H1 (cell line): ENCODE data around the gene CDC45. TPM values are rescaled to one million over a fixed set of nuclear protein-coding genes. Genes with fewer than 3 reads are reported as not detected.
"Not testable (repeated sequence)": the region's sequence is repeated elsewhere in the genome, so short reads cannot be mapped to it uniquely, and the experiment has no call there.

Experiments used
- CTCF ChIA-PET: fragments of 300-600 bp; sonication (Branson Sonifier 250); formaldehyde crosslinking; loops from one replicate; lab custom pipeline; 2021; ENCODE audit not compliant: partially characterized antibody; lab: Charles Lee
- POLR2A ChIA-PET: fragments of 300-600 bp; sonication (Branson Sonifier 250); formaldehyde crosslinking; loops from one replicate; lab custom pipeline; 2021; ENCODE audit warnings: inconsistent platforms; ENCODE audit not compliant: partially characterized antibody; lab: Charles Lee
- DNase-seq, 2 experiments: peaks; one replicate each; pipeline versions ENCODE4 v3.0.0 to v3.0.0-alpha.2; 2010 to 2022; ENCODE audit warnings: low spot score in 2 of 2, low read depth in 1 of 2, mixed read lengths in 1 of 2
- FAIRE-seq: peaks from 2 replicates; lab custom pipeline; 2011; peaks lifted over from hg19 to GRCh38; lab: Jason Lieb, UNC
- H2AFZ ChIP-seq: 2 replicates; pipeline ENCODE4 v1.8.1; 2012; ENCODE audit warnings: low read length, inconsistent platforms
- H2AK5ac ChIP-seq: 2 replicates; pipeline ENCODE4 v1.6.1; 2013; ENCODE audit warnings: low read depth, low read length
- H2BK120ac ChIP-seq: replicated peaks from 2 replicates; pipeline ENCODE3; 2013; ENCODE audit warnings: low read depth, low read length, inconsistent platforms
- H2BK12ac ChIP-seq: 2 replicates; pipeline ENCODE4 v1.6.1; 2013; ENCODE audit warnings: low read depth, low read length
- H2BK15ac ChIP-seq: 2 replicates; pipeline ENCODE4 v1.6.1; 2013; ENCODE audit warnings: low read length
- H2BK20ac ChIP-seq: 2 replicates; pipeline ENCODE4 v1.6.1; 2013; ENCODE audit warnings: low read length
- H2BK5ac ChIP-seq: 2 replicates; pipeline ENCODE4 v1.6.1; 2013; ENCODE audit warnings: low read depth, low read length
- H3K14ac ChIP-seq: 2 replicates; pipeline ENCODE4 v1.6.1; 2013; ENCODE audit warnings: inconsistent platforms; ENCODE audit not compliant: insufficient read length
- H3K18ac ChIP-seq: 2 replicates; pipeline ENCODE4 v1.6.1; 2013; ENCODE audit warnings: low read length; ENCODE audit errors: extremely low read depth
- H3K23ac ChIP-seq: 2 replicates; pipeline ENCODE4 v1.6.1; 2013; ENCODE audit warnings: inconsistent platforms; ENCODE audit not compliant: insufficient read length
- H3K23me2 ChIP-seq: 2 replicates; pipeline ENCODE4 v1.6.1; 2013; ENCODE audit warnings: low read depth, low read length
- H3K27ac ChIP-seq: 2 replicates; pipeline ENCODE4 v1.6.1; 2011; ENCODE audit warnings: low read depth, low read length, inconsistent platforms
- H3K27me3 ChIP-seq, 4 experiments: replicated peaks in 1 of 4; 1 replicate in 1 of 4; 2 replicates in 3 of 4; pipeline versions ENCODE4 v1.6.1 to v1.8.1; 2011 to 2013; ENCODE audit warnings: low read length in 3 of 4, mild to moderate bottlenecking in 3 of 4, inconsistent platforms in 2 of 4, mixed read lengths in 2 of 4, moderate library complexity in 1 of 4; ENCODE audit not compliant: control insufficient read depth in 3 of 4, insufficient read depth in 3 of 4; ENCODE audit errors: extremely low read depth in 1 of 4
- H3K36me3 ChIP-seq, 4 experiments: 2 replicates each; pipeline versions ENCODE4 v1.6.1 to v1.8.1; 2011 to 2013; ENCODE audit warnings: mild to moderate bottlenecking in 4 of 4, low read length in 3 of 4, moderate library complexity in 2 of 4, control low read depth in 1 of 4, inconsistent platforms in 1 of 4; ENCODE audit not compliant: insufficient read depth in 4 of 4, control insufficient read depth in 2 of 4
- H3K4ac ChIP-seq: replicated peaks from 2 replicates; pipeline ENCODE3; 2013; ENCODE audit warnings: low read length, low read depth, mixed read lengths, inconsistent platforms; ENCODE audit not compliant: insufficient read length
- H3K4me1 ChIP-seq, 4 experiments: replicated peaks in 1 of 4; 1 replicate in 1 of 4; 2 replicates in 3 of 4; pipeline versions ENCODE4 v1.6.1 to v1.8.1; 2011 to 2013; ENCODE audit warnings: low read length in 3 of 4, inconsistent platforms in 2 of 4, mixed read lengths in 1 of 4; ENCODE audit not compliant: insufficient read depth in 4 of 4, control insufficient read depth in 3 of 4
- H3K4me2 ChIP-seq, 2 experiments: 2 replicates each; pipeline versions ENCODE4 v1.6.1 to v1.8.1; 2011 to 2013; ENCODE audit warnings: low read depth in 2 of 2, low read length in 2 of 2, control low read depth in 1 of 2, inconsistent platforms in 1 of 2, mild to moderate bottlenecking in 1 of 2; ENCODE audit not compliant: insufficient read depth in 1 of 2
- H3K4me3 ChIP-seq, 4 experiments: fragments of 200-600, 300-600 bp in 1 of 4; sonication (generic), shearing (Covaris generic), sonication (Bioruptor Twin) in 1 of 4; 2 replicates each; pipeline versions ENCODE4 v1.5.1 to v1.8.1; 2011 to 2016; ENCODE audit warnings: low read length in 4 of 4, low read depth in 3 of 4, control low read depth in 2 of 4, inconsistent platforms in 2 of 4, mild to moderate bottlenecking in 2 of 4, mixed read lengths in 1 of 4, moderate library complexity in 1 of 4; ENCODE audit not compliant: insufficient read depth in 2 of 4; ENCODE audit errors: extremely low read depth in 1 of 4
- H3K56ac ChIP-seq: replicated peaks from 2 replicates; pipeline ENCODE3; 2013; ENCODE audit warnings: low read depth, mild to moderate bottlenecking, mixed read lengths, low read length, inconsistent platforms; ENCODE audit not compliant: insufficient read length
- H3K79me1 ChIP-seq: 2 replicates; pipeline ENCODE4 v1.6.1; 2013; ENCODE audit warnings: low read depth, low read length, control low read depth
- H3K79me2 ChIP-seq, 2 experiments: 2 replicates each; pipeline versions ENCODE4 v1.6.1 to v1.8.1; 2012 to 2013; ENCODE audit warnings: low read length in 2 of 2, mild to moderate bottlenecking in 2 of 2, inconsistent platforms in 1 of 2; ENCODE audit not compliant: insufficient read depth in 2 of 2, control insufficient read depth in 1 of 2
- H3K9ac ChIP-seq, 4 experiments: replicated peaks in 1 of 4; 1 replicate in 1 of 4; 2 replicates in 3 of 4; pipeline versions ENCODE4 v1.6.1 to v1.8.1; 2011 to 2013; ENCODE audit warnings: low read depth in 3 of 4, low read length in 3 of 4, control low read depth in 2 of 4, mild to moderate bottlenecking in 2 of 4, moderate library complexity in 2 of 4, inconsistent platforms in 1 of 4; ENCODE audit errors: extremely low read depth in 1 of 4
- H3K9me3 ChIP-seq, 2 experiments: 2 replicates each; pipeline versions ENCODE4 v1.6.1 to v1.8.1; 2012 to 2013; ENCODE audit warnings: mild to moderate bottlenecking in 2 of 2, moderate library complexity in 2 of 2, control low read depth in 1 of 2, inconsistent platforms in 1 of 2, low read depth in 1 of 2, low read length in 1 of 2, mixed read lengths in 1 of 2; ENCODE audit not compliant: insufficient read depth in 2 of 2
- H4K20me1 ChIP-seq, 2 experiments: replicated peaks in 1 of 2; 2 replicates each; pipeline versions ENCODE3 to v1.8.1; 2011 to 2013; ENCODE audit warnings: inconsistent platforms in 2 of 2, low read length in 2 of 2, mild to moderate bottlenecking in 1 of 2; ENCODE audit not compliant: insufficient read depth in 2 of 2, control insufficient read depth in 1 of 2
- H4K5ac ChIP-seq: 2 replicates; pipeline ENCODE4 v1.6.1; 2013; ENCODE audit warnings: low read length, low read depth, mixed read lengths, inconsistent platforms; ENCODE audit not compliant: insufficient read length
- H4K8ac ChIP-seq: 2 replicates; pipeline ENCODE4 v1.8.0; 2013; ENCODE audit warnings: mild to moderate bottlenecking, moderate library complexity, low read length, inconsistent platforms; ENCODE audit not compliant: insufficient read depth; ENCODE audit errors: extremely low read depth
- H4K91ac ChIP-seq: replicated peaks from 2 replicates; pipeline ENCODE3; 2013; ENCODE audit warnings: low read length, mixed read lengths, inconsistent platforms; ENCODE audit not compliant: insufficient read length
- ASH2L ChIP-seq: fragments of 200-600, 300-600 bp; sonication (generic); IDR thresholded peaks from one replicate; pipeline ENCODE4 v1.7.1; 2017; ENCODE audit warnings: low read length
- BCL11A ChIP-seq, 2 experiments: IDR thresholded peaks; one replicate each; pipeline ENCODE4 v1.6.1; 2011; ENCODE audit warnings: low read depth in 2 of 2, low read length in 2 of 2, mild to moderate bottlenecking in 2 of 2
- WGBS, 2 experiments: shearing (Covaris generic) in 1 of 2; methylation state at CpG; one replicate each; pipeline versions ENCODE4 v1.1.6 to v1.1.7; 2013 to 2015; ENCODE audit warnings: low lambda C conversion rate in 2 of 2, mixed read lengths in 2 of 2, inconsistent platforms in 1 of 2, low coverage in 1 of 2, missing lambda C conversion rate in 1 of 2; ENCODE audit not compliant: insufficient replicate concordance in 2 of 2, insufficient coverage in 1 of 2, insufficient read length in 1 of 2; ENCODE audit errors: extremely low coverage in 1 of 2, missing lambda C conversion rate in 1 of 2; 5-methylcytosine and 5-hydroxymethylcytosine counted together
- polyA plus RNA-seq, 7 experiments: library from polyadenylated mRNA; depleted of rRNA in 3 of 7; stranded (reverse) in 5 of 7; unstranded in 2 of 7; fragments of >200 nt in 5 of 7; fragments of 200-250 nt in 2 of 7; gene quantifications; 1 replicate in 5 of 7; 2 replicates in 1 of 7; 4 replicates in 1 of 7; pipeline versions ENCODE4 v1.2.1 to v1.2.3, GENCODE V29; 2011 to 2013; ENCODE audit warnings: missing spikeins in 2 of 7, mixed read lengths in 2 of 7
- total RNA-seq: library from RNA; stranded (reverse); fragmentation: NEBNext Ultra II Directional; extraction: Animal tissue kit (Norgen Biotek cat#: 25700); gene quantifications from 2 replicates; pipeline ENCODE4 v1.2.1, GENCODE V29; 2021
- TF ChIP-seq, protein P1 (sequence below): IDR thresholded peaks from 2 replicates; pipeline ENCODE4 v1.6.1; 2012; ENCODE audit warnings: low read length, inconsistent platforms

Gene CDC45
- total and polyA plus RNA-seq, 2 of the 8 experiments (the other 6 are each of a cell fraction or from before 2014, with no cell fraction given), result 31.9 to 37.7 TPM

DNA sequence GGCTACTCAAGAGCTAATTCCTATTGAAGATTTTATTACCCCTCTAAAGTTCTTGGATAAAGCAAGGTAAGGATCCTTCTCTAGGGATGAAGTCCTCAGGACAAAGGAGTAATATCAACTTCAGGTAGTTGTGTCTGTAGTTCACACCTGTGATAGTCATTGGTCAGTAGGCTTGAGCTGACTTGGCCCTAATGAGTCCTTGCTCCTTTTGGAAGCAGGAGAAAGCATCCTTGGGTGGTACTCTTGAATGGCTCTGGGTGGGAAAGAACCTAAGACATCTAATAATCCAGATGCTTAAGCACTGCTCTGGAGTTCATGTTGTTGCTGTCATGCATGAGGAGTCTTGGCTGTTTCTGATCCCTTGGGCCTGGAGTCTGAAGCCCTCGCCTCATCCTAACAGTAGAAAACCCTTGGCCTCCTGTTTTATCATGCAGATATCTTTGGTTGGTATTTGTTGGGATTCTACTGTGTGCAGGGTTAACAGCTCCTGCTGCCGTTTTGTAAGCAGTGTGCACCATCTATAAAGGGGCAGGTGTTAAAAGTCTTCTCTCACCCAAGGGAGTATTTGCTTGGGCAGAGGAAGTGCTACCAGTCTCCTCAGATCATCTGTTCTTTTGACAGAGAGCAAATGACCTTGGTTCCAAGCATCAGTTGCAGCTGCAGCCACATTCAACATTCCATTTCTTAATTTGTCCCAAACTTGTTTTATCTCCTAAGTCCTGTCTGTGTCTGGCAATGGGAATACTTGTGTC, 44.7 kb upstream of the CDC45 start (continued):
- TF ChIP-seq, protein P1, sequence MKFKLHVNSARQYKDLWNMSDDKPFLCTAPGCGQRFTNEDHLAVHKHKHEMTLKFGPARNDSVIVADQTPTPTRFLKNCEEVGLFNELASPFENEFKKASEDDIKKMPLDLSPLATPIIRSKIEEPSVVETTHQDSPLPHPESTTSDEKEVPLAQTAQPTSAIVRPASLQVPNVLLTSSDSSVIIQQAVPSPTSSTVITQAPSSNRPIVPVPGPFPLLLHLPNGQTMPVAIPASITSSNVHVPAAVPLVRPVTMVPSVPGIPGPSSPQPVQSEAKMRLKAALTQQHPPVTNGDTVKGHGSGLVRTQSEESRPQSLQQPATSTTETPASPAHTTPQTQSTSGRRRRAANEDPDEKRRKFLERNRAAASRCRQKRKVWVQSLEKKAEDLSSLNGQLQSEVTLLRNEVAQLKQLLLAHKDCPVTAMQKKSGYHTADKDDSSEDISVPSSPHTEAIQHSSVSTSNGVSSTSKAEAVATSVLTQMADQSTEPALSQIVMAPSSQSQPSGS, result no peak
- no peak for TF ChIP-seq BCL11A (IDR thresholded peaks at IDR 0.05; ENCODE audit: low read depth in 2 of 2, low read length in 2 of 2)
- TF ChIP-seq ASH2L, result no peak

DNA sequence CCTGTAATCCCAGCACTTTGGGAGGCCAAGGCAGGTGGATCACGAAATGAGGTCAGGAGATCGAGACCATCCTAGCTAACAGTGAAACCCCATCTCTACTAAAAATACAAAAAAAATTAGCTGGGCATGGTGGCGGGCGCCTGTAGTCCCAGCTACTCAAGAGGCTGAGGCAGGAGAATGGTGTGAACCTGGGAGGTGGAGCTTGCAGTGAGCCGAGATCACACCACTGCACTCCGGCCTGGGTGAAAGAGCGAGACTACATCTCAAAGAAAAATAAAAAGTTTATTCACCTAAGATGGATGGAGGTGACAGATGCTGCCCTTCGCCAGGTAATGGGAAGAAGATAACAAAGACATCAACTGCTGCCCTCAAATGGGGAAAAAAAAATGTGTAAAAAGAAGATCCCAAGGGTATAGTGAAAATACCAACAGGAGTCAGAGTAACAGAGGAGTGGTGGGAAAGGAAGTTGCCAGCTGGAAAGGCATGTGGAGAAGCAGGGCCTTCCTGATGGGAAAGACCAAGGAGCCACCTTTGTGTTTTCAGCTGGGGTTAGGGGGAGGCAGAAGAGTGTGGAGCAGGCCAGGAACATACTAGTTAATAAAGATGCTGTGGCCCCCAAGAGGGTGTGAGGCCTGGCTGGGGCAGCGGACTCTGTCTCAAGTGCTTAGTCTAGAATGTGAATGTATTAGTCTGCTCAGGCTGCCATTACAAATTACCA, 43.1 kb upstream of the CDC45 start:
- H2BK12ac ChIP-seq, H2AFZ ChIP-seq, H3K79me2 ChIP-seq, H2BK15ac ChIP-seq, H3K14ac ChIP-seq, H3K27ac ChIP-seq, FAIRE-seq, H3K23ac ChIP-seq, H3K18ac ChIP-seq, H4K5ac ChIP-seq, H3K79me1 ChIP-seq, CTCF ChIA-PET, H2AK5ac ChIP-seq, H3K23me2 ChIP-seq, H4K91ac ChIP-seq, H3K9ac ChIP-seq, H3K27me3 ChIP-seq, H2BK120ac ChIP-seq, DNase-seq, H3K4me1 ChIP-seq, H3K56ac ChIP-seq, H3K4ac ChIP-seq, H2BK5ac ChIP-seq, H3K4me3 ChIP-seq, H3K9me3 ChIP-seq, H2BK20ac ChIP-seq, H4K8ac ChIP-seq, H3K4me2 ChIP-seq, H4K20me1 ChIP-seq: not testable (repeated sequence)
- H3K36me3 ChIP-seq, result peaks cover 3 to 11% (median 9%) of the 10 kb centered on the region in 4 experiments; a peak in 5 of 8 replicates
- 93% methylated on average over 9 of the region's 9 CpGs; no CpG with 5 or more reads in 1 of the 2 experiments for WGBS, 2 experiments
- POLR2A ChIA-PET, result interaction anchor here (7.9 kb wide), 1 partner anchor 10 kb away, joined by 127 read pairs; the partner anchor contains the start of gene C22orf39
